Upper lobe of right lung (tissue), 1 donor: ENCODE measurements around the gene CTDSP1. TPM values are rescaled to one million over a fixed set of nuclear protein-coding genes. Genes with fewer than 3 reads are reported as not detected.
A peak's percentile ranks its signal among the peaks of the same experiment; 100 is the strongest.

Experiments used
- ATAC-seq: fragments of 200-7000 bp; cut with Tn5 transposase; one replicate; pipeline ENCODE4 v1.9.1; 2020; ENCODE audit warnings: mild to moderate bottlenecking, moderate library complexity
- DNase-seq: peaks from one replicate; pipeline ENCODE4 v3.0.0-alpha.2; 2020
- H3K27ac ChIP-seq: fragments of 200-600 bp; one replicate; pipeline ENCODE4 v1.8.0; 2022
- H3K27me3 ChIP-seq: fragments of 200-600 bp; one replicate; pipeline ENCODE4 v1.8.0; 2022; ENCODE audit warnings: mild to moderate bottlenecking
- H3K36me3 ChIP-seq: fragments of 200-600 bp; one replicate; pipeline ENCODE4 v1.8.0; 2022
- H3K4me1 ChIP-seq: fragments of 200-600 bp; one replicate; pipeline ENCODE4 v1.8.0; 2022
- H3K4me3 ChIP-seq: fragments of 200-600 bp; one replicate; pipeline ENCODE4 v1.8.0; 2022; ENCODE audit warnings: mild to moderate bottlenecking
- H3K9me3 ChIP-seq: fragments of 200-600 bp; one replicate; pipeline ENCODE4 v1.8.0; 2022
- CTCF ChIP-seq: fragments of 200-600 bp; IDR thresholded peaks from one replicate; pipeline ENCODE4 v1.8.0; 2022; ENCODE audit warnings: antibody characterized with exemption
- intact Hi-C: fragments of 100-400 bp; cut with DNase I; formaldehyde crosslinking; loops from one replicate; pipeline ENCODE4 v1.11.0; 2022
- total RNA-seq: library from RNA; stranded (reverse); fragmentation: NEBNext Ultra II Directional; extraction: Animal tissue kit (Norgen Biotek cat#: 25700); gene quantifications from one replicate; pipeline ENCODE4 v1.2.1, GENCODE V29; 2021
- donor health status: DM: no; HTN: yes; CAD: no; lungs with severe emphysema.

CTDSP1 gene
- total RNA-seq, 1 donor from 2014 or later: 169 TPM

GRCh38 chr2:218383892-218384519, 15.7 kb upstream of the CTDSP1 start:
- H3K27me3 ChIP-seq: no peaks in the 10 kb centered on the region
- ATAC-seq (peak; percentile 2), DNase-seq (peak; percentile 64)
- intact Hi-C loops: no loop called here
- H3K36me3 ChIP-seq: no peaks in the 10 kb centered on the region
- H3K4me3 ChIP-seq: peak overlapping the region; percentile 40
- H3K4me1 ChIP-seq: peaks cover 8% of the 10 kb centered on the region
- peak overlapping the region; percentile 79 for H3K27ac ChIP-seq
- no peaks in the 10 kb centered on the region for H3K9me3 ChIP-seq
- no peak for TF ChIP-seq CTCF

- intact Hi-C loops: no loop called here
- H3K4me1 ChIP-seq: peaks cover 8% of the 10 kb centered on the region
- no peaks in the 10 kb centered on the region for H3K27me3 ChIP-seq
- ATAC-seq (no peak), DNase-seq (peak; percentile 66)
- H3K9me3 ChIP-seq: no peaks in the 10 kb centered on the region
- no peak for TF ChIP-seq CTCF
- no peaks in the 10 kb centered on the region for H3K36me3 ChIP-seq
- H3K4me3 ChIP-seq: peak overlapping the region; percentile 40
- H3K27ac ChIP-seq: peak overlapping the region; percentile 79
Observed at GRCh38 chr2:218384975-218385374, 14.7 kb upstream of the CTDSP1 start.

GRCh38 chr2:218386505-218387368, 12.9 kb upstream of the CTDSP1 start:
- ATAC-seq (no peak), DNase-seq (no peak)
- H3K27ac ChIP-seq: peak overlapping the region; percentile 75
- peak overlapping the region; percentile 54 for H3K4me3 ChIP-seq
- intact Hi-C loops: no loop called here
- no peaks in the 10 kb centered on the region for H3K9me3 ChIP-seq
- H3K27me3 ChIP-seq: no peaks in the 10 kb centered on the region
- peaks cover 8% of the 10 kb centered on the region for H3K4me1 ChIP-seq
- no peaks in the 10 kb centered on the region for H3K36me3 ChIP-seq
- TF ChIP-seq CTCF: no peak

GRCh38 chr2:218387369-218388194, 12.1 kb upstream of the CTDSP1 start:
- TF ChIP-seq CTCF: no peak
- intact Hi-C loops: no loop called here
- DNase-seq: peak; percentile 91
- Histone ChIP-seq H3K36me3 (no peaks in the 10 kb centered on the region), H3K4me1 (peaks cover 8% of the 10 kb centered on the region), H3K27ac (peak overlapping the region; percentile 75), H3K27me3 (no peaks in the 10 kb centered on the region), H3K9me3 (no peaks in the 10 kb centered on the region), H3K4me3 (peak overlapping the region; percentile 54)
- peak; percentile 81 for ATAC-seq

GRCh38 chr2:218389333-218390150, 10.1 kb upstream of the CTDSP1 start:
- no peak for ATAC-seq
- no peak overlapping the region for H3K4me3 ChIP-seq
- no peaks in the 10 kb centered on the region for H3K27me3 ChIP-seq
- H3K27ac ChIP-seq: no peak overlapping the region
- TF ChIP-seq CTCF: no peak
- no peaks in the 10 kb centered on the region for H3K36me3 ChIP-seq
- DNase-seq: no peak
- peaks cover 9% of the 10 kb centered on the region for H3K4me1 ChIP-seq
- intact Hi-C loops: loop anchor here (10.0 kb wide), 1 partner anchor 95 kb away; the partner anchor contains the start of gene TMBIM1
- no peaks in the 10 kb centered on the region for H3K9me3 ChIP-seq
